ENCODE results near the gene UBE2S. TPM values are rescaled to one million over a fixed set of nuclear protein-coding genes. Genes with fewer than 3 reads are reported as not detected.

Gene UBE2S
- total RNA-seq, 4 donors from 2014 or later = 4.1 to 12.8 (median 8.6) TPM

DNA sequence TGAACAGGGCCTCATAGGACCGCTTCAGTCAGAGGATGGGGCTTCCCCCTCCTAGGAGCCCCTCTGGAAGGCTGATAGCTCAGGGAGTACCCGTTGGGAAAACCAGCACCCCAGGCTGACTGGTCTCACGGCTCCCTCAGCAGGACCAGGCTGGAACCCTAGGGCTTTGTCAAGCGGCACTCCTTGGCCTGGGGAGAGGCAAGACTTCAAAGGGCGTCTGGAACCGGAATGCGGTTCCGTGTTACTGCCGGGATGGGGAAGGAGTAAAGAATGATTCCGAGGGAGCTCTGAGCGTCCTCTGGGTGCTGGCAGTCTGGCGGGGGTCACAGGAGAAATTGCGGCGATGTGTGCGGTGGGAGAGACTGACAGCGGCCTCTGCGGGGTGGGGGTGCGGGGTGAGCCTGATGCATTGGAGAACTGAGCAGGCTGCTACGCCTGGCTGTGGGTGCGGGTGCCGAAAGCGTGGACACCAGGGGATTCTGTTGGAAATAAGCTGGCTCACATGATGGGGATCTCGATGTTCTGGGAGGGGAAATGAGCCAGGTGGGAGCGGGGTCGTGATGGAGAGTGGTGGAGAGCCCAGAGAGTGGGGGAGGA lies 54.9 kb downstream of the UBE2S start:
- TF ChIP-seq, protein P1, sequence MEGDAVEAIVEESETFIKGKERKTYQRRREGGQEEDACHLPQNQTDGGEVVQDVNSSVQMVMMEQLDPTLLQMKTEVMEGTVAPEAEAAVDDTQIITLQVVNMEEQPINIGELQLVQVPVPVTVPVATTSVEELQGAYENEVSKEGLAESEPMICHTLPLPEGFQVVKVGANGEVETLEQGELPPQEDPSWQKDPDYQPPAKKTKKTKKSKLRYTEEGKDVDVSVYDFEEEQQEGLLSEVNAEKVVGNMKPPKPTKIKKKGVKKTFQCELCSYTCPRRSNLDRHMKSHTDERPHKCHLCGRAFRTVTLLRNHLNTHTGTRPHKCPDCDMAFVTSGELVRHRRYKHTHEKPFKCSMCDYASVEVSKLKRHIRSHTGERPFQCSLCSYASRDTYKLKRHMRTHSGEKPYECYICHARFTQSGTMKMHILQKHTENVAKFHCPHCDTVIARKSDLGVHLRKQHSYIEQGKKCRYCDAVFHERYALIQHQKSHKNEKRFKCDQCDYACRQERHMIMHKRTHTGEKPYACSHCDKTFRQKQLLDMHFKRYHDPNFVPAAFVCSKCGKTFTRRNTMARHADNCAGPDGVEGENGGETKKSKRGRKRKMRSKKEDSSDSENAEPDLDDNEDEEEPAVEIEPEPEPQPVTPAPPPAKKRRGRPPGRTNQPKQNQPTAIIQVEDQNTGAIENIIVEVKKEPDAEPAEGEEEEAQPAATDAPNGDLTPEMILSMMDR (IDR thresholded peaks at IDR 0.05; ENCODE audit: low read depth) = no peak

DNA sequence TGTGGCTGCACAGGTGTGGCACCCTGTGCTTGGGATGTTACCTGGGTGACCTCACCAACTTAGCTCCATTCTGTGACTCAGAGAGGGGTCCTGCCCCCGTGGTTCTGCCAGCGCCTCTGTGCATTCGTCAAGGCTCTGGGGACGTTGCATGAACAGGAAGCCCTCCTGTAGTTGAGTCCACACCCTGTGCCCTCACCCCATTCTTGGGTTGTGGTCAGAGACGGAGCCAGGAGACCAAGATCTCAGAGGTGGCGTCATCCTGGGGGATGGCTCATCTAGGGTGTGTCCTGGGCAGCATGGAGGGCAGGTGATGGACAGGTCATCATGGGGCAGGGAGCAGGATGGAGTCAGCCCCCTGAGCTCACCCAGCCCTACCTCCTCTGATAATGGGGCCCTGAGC lies 55.5 kb downstream of the UBE2S start:
- TF ChIP-seq, protein P1 (IDR thresholded peaks at IDR 0.05; ENCODE audit: low read depth) = no peak

DNA sequence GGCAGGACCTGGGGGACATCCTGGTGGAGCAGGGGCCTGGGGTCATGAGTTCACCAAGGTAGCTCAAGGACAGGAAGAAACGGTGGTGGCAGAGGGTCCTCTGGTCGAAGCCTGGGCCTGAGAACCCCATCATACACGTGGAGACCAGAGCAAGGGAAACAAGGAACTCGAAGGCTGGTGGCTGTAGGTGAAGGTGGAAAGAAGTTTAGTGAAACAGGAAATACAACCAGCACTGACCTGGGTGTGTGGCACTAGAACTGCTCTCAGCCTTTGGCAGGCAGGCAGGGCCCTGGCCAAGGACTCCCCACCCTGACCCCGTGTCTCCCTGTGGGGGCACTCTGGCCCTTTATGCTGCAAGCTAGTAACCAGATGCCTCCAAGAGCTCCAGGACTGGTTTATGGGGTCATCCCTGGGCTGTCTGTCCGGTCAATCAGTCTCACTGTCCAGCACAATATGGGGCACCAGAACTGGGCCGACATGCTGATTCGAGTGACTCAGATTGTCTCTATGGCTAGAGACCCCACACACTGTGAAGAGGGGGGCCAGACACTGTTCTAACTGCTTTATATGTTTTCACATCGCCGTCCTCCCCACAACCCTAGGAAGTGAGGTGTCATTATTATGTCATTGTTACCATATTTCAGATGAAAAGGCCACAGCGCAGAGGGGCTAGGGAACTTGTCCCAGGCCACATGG lies 56.8 kb downstream of the UBE2S start:
- TF ChIP-seq, protein P1 (IDR thresholded peaks at IDR 0.05; ENCODE audit: low read depth) = no peak

Other genes with a start within 250 kb of the UBE2S start
- gene DNAAF3, start 241.2 kb downstream of the UBE2S start, total RNA-seq = under 1 TPM in 2 of 4 donors, not detected in 2; 0.34 to 0.88 TPM
- not detected for gene SYT5, start 227.5 kb downstream of the UBE2S start, total RNA-seq
- gene PTPRH, start 198.3 kb downstream of the UBE2S start, total RNA-seq = 1 to 10 TPM in 2 of 4 donors, under 1 TPM in 2; 0.19 to 2.9 (median 1.3) TPM
- gene TMEM86B, start 179.0 kb downstream of the UBE2S start, total RNA-seq = 1 to 10 TPM in 1 of 4 donors, under 1 TPM in 1, not detected in 2; 0.22 to 2.3 TPM
- 10 to 100 TPM; 23.6 to 42.8 (median 26.6) TPM for gene PPP6R1, start 148.8 kb downstream of the UBE2S start, total RNA-seq
- gene HSPBP1, start 127.7 kb downstream of the UBE2S start, total RNA-seq = 10 to 100 TPM in 2 of 4 donors, 1 to 10 TPM in 2; 4.9 to 17.9 (median 10.4) TPM
- 1 to 10 TPM in 1 of 4 donors, under 1 TPM in 1, not detected in 2; 0.38 to 1.1 TPM for gene BRSK1, start 123.8 kb downstream of the UBE2S start, total RNA-seq
- 10 to 100 TPM in 3 of 4 donors, 1 to 10 TPM in 1; 10.0 to 17.8 (median 14.4) TPM for gene TMEM150B, start 82.4 kb downstream of the UBE2S start, total RNA-seq
- 10 to 100 TPM in 1 of 4 donors, 1 to 10 TPM in 3; 7.0 to 24.1 (median 8.0) TPM for gene KMT5C, start 67.9 kb downstream of the UBE2S start, total RNA-seq
- gene COX6B2, start 53.1 kb downstream of the UBE2S start, total RNA-seq = not detected
- not detected for gene GARIN5B, start 44.5 kb downstream of the UBE2S start, total RNA-seq
- not detected for gene IL11, start 37.3 kb downstream of the UBE2S start, total RNA-seq
- gene TMEM190, start 31.0 kb downstream of the UBE2S start, total RNA-seq = not detected
- gene TMEM238, start 23.5 kb downstream of the UBE2S start, total RNA-seq = 1 to 10 TPM in 1 of 4 donors, under 1 TPM in 1, not detected in 2; 0.44 to 2.8 TPM
- gene RPL28, start 21.9 kb downstream of the UBE2S start, total RNA-seq = 100 to 1,000 TPM; 283 to 590 (median 367) TPM
- gene SHISA7, start 35.5 kb upstream of the UBE2S start, total RNA-seq = under 1 TPM in 1 of 4 donors, not detected in 3; 0.16 TPM
- 10 to 100 TPM; 38.2 to 62.4 (median 45.7) TPM for gene ISOC2, start 53.9 kb upstream of the UBE2S start, total RNA-seq
- not detected for gene C19orf85, start 57.0 kb upstream of the UBE2S start, total RNA-seq
- 1 to 10 TPM in 3 of 4 donors, under 1 TPM in 1; 0.88 to 2.6 (median 2.3) TPM for gene ZNF628, start 68.8 kb upstream of the UBE2S start, total RNA-seq
- 1 to 10 TPM; 1.0 to 2.3 (median 1.6) TPM for gene NAT14, start 77.4 kb upstream of the UBE2S start, total RNA-seq
- 10 to 100 TPM in 2 of 4 donors, 1 to 10 TPM in 2; 2.1 to 16.7 (median 9.1) TPM for gene SSC5D, start 80.6 kb upstream of the UBE2S start, total RNA-seq
- not detected for gene SBK2, start 129.3 kb upstream of the UBE2S start, total RNA-seq
- not detected for gene SBK3, start 137.8 kb upstream of the UBE2S start, total RNA-seq
- 1 to 10 TPM in 1 of 4 donors, under 1 TPM in 2, not detected in 1; 0.51 to 5.3 (median 0.66) TPM for gene ZNF579, start 173.1 kb upstream of the UBE2S start, total RNA-seq
- gene FIZ1, start 191.7 kb upstream of the UBE2S start, total RNA-seq = 10 to 100 TPM in 1 of 4 donors, 1 to 10 TPM in 3; 1.8 to 12.1 (median 2.7) TPM
- 10 to 100 TPM in 3 of 4 donors, 1 to 10 TPM in 1; 3.8 to 33.5 (median 26.4) TPM for gene ZNF524, start 192.5 kb upstream of the UBE2S start, total RNA-seq
- 1 to 10 TPM; 1.8 to 8.9 (median 3.6) TPM for gene ZNF865, start 197.9 kb upstream of the UBE2S start, total RNA-seq
- 1 to 10 TPM; 1.3 to 6.0 (median 2.3) TPM for gene ZNF784, start 216.8 kb upstream of the UBE2S start, total RNA-seq
- gene ZNF580, start 233.2 kb upstream of the UBE2S start, total RNA-seq = 10 to 100 TPM in 3 of 4 donors, 1 to 10 TPM in 1; 5.9 to 35.4 (median 12.3) TPM
- 10 to 100 TPM in 3 of 4 donors, 1 to 10 TPM in 1; 6.4 to 25.5 (median 19.0) TPM for gene ZNF581, start 235.9 kb upstream of the UBE2S start, total RNA-seq
- 10 to 100 TPM in 1 of 4 donors, 1 to 10 TPM in 3; 1.8 to 24.1 (median 8.4) TPM for gene CCDC106, start 240.4 kb upstream of the UBE2S start, total RNA-seq
- gene U2AF2, start 247.2 kb upstream of the UBE2S start, total RNA-seq = 10 to 100 TPM; 51.8 to 96.8 (median 72.5) TPM